RPMI8226 (cell line): Measurements from ENCODE around the gene KLF9.

Experiments
- DNase-seq: peaks from one replicate; pipeline ENCODE4 v3.0.0-alpha.2; 2015

Gene KLF9

GRCh38 chr9:70352356-70352755 lies 62.1 kb downstream of the KLF9 start:
- no peak for DNase-seq

- DNase-seq, result no peak
Observed at GRCh38 chr9:70347046-70347445, 67.4 kb downstream of the KLF9 start.

- DNase-seq, result no peak
Observed at GRCh38 chr9:70340572-70340971, 73.9 kb downstream of the KLF9 start.
